GM19328 (cell line): Measurements from ENCODE around the gene RNF213.

ENCODE experiments used
- ATAC-seq: cut with Tn5 transposase; IDR thresholded peaks from one replicate; pipeline ENCODE4 v1.9.1; 2021; ENCODE audit warnings: mild to moderate bottlenecking, moderate library complexity; ENCODE audit not compliant: unreplicated experiment

Gene RNF213

DNA sequence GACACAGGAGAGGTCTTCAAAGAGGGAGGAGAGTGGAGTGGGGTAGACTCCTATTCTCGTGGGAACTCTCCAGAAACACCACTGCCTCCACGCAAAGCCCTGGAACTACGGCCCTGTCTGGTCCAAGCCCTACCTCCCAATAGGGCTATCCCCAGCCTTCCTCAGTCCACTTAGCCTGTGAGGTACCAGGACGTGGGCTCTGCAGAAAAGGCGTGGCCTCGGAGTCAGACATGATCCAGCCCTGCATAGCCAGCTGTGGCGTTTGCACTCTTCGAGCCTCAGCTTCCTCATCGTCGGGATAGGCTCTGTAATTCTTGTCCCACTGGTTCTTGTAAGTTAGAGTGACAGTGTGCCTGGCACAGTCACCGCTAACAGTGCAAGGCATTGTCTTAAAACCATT is 168.1 kb downstream of the RNF213 start:
- no peak for ATAC-seq

GRCh38 chr17:80429356-80430275 is 169.0 kb downstream of the RNF213 start:
- ATAC-seq, result no peak

DNA sequence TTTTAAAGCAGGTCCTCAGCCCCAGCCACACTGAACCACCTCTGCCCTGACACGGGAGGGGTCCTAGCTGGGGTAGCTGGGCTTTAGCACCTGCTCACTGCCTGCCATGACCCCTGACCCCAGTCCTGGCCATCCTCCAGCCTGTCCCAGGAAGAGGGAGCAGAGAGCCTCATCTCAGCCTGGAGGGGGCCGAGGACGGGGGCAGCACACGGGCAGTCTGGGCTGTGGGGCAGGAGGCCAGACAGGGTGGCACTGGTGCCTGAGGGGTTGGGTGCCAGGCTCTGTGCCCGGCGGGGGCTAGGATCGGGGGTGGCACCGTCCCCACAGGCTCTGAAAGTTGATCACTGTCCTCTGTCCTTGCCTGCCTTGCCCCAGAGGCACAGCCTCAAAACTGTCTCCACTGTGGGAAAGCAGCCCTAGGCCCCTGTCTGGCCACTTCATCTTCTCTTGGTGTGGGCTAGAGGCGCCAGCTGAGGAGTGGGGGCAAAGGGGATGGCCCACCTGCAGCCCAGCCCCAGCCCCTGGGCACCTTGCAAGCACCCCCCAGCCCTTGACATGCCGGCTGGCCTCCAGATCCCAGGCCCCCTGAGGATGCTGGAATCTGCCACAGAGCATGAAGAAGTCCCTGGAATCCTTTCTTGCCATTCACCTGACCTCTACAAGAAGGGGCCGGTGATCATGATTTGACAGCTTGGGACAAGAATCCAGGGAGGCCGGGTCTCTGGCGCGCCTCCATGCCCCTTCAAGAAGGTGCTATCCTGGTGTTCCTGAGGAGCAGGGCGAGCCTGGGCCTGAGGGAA is 170.0 kb downstream of the RNF213 start:
- ATAC-seq, result no peak

DNA sequence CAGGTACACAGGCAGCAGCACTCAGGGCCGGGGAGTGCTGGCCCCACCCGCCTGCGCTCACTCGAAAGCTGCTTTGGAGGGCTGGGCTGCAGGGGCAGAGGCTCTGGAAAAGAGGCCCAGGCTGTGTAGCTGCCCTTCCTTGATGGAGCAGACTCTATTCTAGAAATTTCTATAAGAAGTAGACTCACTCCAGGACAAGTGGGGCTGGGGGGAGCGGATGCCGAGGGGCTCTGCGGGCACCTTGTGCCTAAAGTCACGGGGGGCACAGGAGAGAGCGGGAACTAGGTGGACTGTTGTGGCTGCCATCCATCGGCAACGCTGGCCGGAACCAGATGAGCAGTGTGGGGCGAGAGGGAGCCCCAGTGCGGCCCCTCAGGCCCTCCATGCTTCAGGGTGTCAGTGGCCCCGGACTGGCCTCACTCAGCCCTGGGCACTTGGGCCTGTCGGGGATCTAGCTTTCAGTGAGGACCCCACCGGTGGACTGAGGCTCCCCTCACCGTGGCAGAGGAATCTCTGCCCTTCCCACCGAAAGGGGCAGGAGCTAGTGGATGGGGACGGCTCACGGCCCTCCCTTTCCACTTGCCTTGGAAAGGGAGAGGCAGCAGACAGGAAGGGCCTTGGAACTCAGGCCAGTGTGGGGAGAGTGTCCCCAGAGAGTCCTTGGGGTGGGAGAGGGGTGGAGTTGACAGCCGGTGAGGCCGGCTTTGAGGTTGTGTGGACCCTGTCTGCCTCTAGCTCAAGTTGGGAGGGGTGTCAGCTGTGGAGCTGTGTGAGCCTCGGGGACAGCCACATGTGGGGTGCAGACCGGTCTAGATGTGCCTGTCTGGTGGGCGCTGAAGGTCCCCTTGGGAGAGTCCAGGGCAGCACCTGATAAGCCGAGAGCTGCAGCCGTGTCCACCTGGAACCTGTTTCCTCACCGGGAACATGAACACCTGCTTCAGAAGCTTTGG is 170.9 kb downstream of the RNF213 start:
- ATAC-seq, result no peak

DNA sequence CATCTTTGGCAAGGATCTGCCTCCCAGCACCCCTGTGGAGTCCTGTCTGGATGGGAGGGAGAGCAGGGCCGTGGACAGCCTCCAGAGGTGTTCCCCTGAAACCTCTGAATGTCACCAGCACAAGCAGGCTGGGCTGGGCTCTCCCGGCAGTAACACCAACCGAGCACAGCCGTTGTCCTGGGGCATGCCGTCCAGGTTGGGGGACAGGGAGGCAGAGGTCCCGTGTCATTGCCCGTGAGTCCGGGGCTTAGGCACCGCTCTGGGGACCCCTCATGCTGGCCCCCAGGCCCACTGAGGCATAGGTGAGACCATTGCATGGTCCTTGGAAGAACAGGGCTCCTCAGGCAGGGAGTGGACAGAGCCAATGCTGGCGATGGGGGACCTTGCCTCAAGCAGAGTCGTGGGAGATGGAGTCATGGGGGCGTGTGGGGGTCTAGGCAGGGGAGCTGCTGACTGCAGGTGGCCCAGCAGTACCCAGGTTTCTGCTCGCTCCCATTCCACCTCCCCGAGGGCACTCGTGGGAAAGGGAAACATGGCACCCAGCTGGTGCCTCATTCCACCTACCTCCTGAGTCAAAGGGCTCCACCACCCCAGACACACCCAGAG is 171.8 kb downstream of the RNF213 start:
- ATAC-seq, result no peak

DNA sequence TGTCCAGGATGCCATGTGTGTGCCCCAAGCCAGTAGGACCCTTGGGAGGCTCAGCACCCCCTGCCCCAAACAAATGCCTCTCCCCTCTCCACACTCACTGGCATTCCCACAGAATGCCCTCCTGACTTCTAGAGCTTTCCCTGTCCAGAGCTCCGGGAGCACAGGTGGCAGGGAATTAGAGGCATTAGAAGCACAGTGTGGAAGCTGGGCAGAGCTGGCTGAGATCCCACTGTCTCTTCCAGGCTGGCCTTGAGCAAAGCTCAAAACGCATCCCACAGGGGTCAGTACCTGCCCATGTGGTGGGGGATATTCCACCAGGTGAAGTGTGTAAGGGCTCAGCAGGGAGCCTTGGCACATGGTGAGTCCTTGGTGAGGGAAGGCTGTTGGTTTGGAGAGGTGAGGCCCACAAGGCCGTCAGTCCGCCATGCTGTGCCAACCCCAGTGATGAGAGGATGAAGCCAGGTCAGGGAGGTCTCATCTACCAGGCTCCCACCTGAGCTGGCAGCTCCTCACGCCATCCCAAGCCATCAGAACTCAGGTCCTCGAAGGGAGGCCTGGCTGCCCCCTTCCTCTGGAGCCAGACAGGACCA is 172.4 kb downstream of the RNF213 start:
- ATAC-seq, result no peak

DNA sequence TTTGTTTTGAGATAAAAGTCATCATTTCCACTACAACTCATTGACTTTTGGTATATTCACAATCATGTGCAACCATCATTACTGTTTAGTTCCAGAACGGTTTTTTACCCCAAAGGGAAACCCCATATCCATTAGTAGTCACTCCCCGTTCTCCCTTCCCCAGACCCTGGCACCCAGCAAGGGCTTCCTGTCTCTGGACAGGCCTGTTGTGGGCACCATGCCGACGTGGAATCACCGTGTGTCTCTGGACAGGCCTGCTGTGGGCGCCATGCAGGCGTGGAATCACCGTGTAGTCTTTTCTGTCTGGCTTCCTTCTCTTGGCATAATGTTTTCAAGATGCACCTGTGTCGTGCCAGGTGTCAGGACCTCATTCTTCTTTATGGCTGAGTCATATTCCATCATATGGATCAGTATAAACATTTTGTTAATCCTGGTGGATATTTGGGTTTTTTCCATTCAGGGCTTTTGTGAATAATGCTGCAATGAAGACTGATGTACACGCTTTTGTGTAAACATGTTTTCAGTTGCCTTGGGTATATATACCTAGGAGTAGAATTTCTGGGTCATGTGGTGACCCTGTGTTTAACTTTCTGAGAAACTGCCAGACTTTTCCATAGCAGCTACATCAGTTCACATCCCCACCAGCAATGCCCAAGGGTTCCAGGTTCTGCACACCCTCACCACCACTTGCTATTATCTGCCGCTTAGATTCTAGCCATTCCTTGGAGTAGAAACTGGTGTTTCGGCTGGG is 173.4 kb downstream of the RNF213 start:
- ATAC-seq, result no peak

- no peak for ATAC-seq
These were observed 176.9 kb downstream of the RNF213 start for GRCh38 chr17:80437532-80437931.

DNA sequence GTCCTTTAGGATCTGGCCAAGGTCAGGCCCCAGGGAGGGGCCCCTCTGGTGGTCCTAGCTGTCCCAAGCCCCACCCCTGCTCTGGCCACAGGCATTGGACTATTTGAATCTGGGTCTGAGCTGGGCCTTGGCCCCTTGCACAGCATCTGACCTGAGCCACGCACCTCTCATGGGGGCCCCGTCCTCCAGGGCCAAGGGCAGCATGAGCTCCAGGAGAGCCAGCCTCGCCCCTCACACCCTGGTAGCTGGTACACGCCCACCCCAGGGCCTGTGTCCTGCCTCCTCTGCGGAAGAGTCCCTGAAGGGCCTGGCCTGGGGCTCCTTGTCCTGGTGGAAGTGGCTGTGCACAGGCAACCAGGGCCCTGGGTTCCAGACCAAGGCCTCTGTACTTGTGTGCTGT is 178.2 kb downstream of the RNF213 start:
- ATAC-seq, result no peak

DNA sequence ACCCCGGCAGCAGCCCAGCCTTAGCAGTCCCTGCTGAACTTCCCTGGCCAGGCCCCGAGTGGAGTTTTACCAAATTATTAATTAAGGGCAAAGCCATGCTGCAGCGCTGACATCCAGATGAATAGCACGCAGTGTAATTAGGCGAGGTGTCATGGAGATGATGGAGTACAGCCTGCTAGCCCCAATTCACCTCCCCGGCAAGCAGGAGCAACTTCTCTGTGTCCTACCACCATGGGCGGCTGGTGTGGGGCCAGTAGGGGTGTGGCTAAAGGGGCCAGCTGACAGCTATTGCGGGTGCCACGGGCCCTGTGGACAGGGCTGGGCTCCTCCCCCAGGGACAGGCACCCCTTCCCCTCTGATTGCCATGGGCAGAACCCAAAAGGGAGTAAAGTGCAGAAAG is 178.8 kb downstream of the RNF213 start:
- no peak for ATAC-seq

- ATAC-seq, result no peak
These were observed 180.5 kb downstream of the RNF213 start for GRCh38 chr17:80441133-80441578.

- ATAC-seq, result no peak
These were observed 181.1 kb downstream of the RNF213 start for GRCh38 chr17:80441598-80442322.

GRCh38 chr17:80442323-80442659 is 181.6 kb downstream of the RNF213 start:
- no peak for ATAC-seq

GRCh38 chr17:80442764-80443163 is 182.1 kb downstream of the RNF213 start:
- ATAC-seq, result no peak

DNA sequence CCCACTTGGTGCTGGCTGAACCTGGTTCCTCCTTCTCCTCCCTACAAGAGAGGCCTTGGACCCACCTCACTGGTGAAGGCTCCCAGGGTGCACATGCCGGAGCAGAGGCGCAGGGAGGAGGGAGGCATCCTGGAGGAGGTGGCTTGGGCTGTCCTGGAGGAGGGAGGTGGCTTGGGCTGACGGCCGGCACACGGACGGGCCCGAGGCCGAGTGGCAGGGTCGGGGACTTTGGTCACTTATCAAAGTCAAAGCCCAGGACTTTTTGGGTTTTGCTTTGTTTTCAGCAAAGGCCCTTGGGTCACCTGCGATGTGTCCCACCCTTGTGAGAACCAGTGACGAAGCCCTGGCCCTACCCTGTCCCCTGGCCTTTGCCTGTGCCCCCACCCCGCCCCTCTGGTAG is 182.8 kb downstream of the RNF213 start:
- no peak for ATAC-seq

GRCh38 chr17:80443916-80444643 is 183.4 kb downstream of the RNF213 start:
- ATAC-seq, result no peak

GRCh38 chr17:80444644-80444979 is 184.0 kb downstream of the RNF213 start:
- ATAC-seq, result no peak

- no peak for ATAC-seq
These were observed 184.5 kb downstream of the RNF213 start for GRCh38 chr17:80445007-80445725.
